ENCODE data around the gene SALL2. TPM values are rescaled to one million over a fixed set of nuclear protein-coding genes. Genes with fewer than 3 reads are reported as not detected.

SALL2 gene
- total RNA-seq, 1 experiment from 2014 or later = 1.5 TPM

Other genes with a start within 250 kb of the SALL2 start
- 0.28 TPM for gene RPGRIP1, start 246.3 kb downstream of the SALL2 start, total RNA-seq (2021; ENCODE audit: unreplicated experiment)
- 84.5 TPM for gene SUPT16H, start 142.3 kb downstream of the SALL2 start, total RNA-seq (2021; ENCODE audit: unreplicated experiment)
- gene CHD8, start 70.2 kb downstream of the SALL2 start, total RNA-seq (2021; ENCODE audit: unreplicated experiment) = 64.7 TPM
- 17.0 TPM for gene RAB2B, start 49.4 kb downstream of the SALL2 start, total RNA-seq (2021; ENCODE audit: unreplicated experiment)
- 50.1 TPM for gene TOX4, start 49.2 kb downstream of the SALL2 start, total RNA-seq (2021; ENCODE audit: unreplicated experiment)
- gene METTL3, start 15.0 kb downstream of the SALL2 start, total RNA-seq (2021; ENCODE audit: unreplicated experiment) = 43.3 TPM
- gene OR10G3, start 53.7 kb upstream of the SALL2 start, total RNA-seq (2021; ENCODE audit: unreplicated experiment) = not detected
- not detected for gene OR10G2, start 108.6 kb upstream of the SALL2 start, total RNA-seq (2021; ENCODE audit: unreplicated experiment)
- not detected for gene OR4E2, start 127.5 kb upstream of the SALL2 start, total RNA-seq (2021; ENCODE audit: unreplicated experiment)
- not detected for gene OR4E1, start 147.5 kb upstream of the SALL2 start, total RNA-seq (2021; ENCODE audit: unreplicated experiment)